WTC11 (cell line): ENCODE data around the gene A1BG.

Source experiments
- CBFB ChIP-seq: sonication (generic); formaldehyde crosslinking; IDR thresholded peaks from 2 replicates; pipeline ENCODE4 v1.8.1; 2022; ENCODE audit warnings: mild to moderate bottlenecking, low read depth, missing genetic modification reagents
- EMX1 ChIP-seq: fragments of 250-450 bp; sonication (Bioruptor Pico); IDR thresholded peaks from 2 replicates; pipeline ENCODE4 v1.8.0; 2021; ENCODE audit warnings: mild to moderate bottlenecking
- GRHL2 ChIP-seq: fragments of 250-450 bp; sonication (Bioruptor Pico); IDR thresholded peaks from 2 replicates; pipeline ENCODE4 v1.8.0; 2022; ENCODE audit warnings: mild to moderate bottlenecking, moderate library complexity; ENCODE audit not compliant: insufficient replicate concordance, severe bottlenecking
- NR3C1 ChIP-seq: sonication (generic); formaldehyde crosslinking; conservative IDR thresholded peaks from 2 replicates; pipeline ENCODE4 v1.8.1; 2023; ENCODE audit warnings: low read depth, mild to moderate bottlenecking, missing genetic modification reagents
- ZNF232 ChIP-seq: sonication (generic); formaldehyde crosslinking; IDR thresholded peaks from 2 replicates; pipeline ENCODE4 v1.8.0; 2022; ENCODE audit warnings: mild to moderate bottlenecking, missing genetic modification reagents
- ZNF671 ChIP-seq: fragments of 250-450 bp; sonication (Bioruptor Pico); IDR thresholded peaks from 2 replicates; pipeline ENCODE4 v1.8.0; 2021; ENCODE audit warnings: mild to moderate bottlenecking
- TF ChIP-seq, protein P1 (sequence below): fragments of 200-600 bp; IDR thresholded peaks from 2 replicates; pipeline ENCODE4 v1.8.0; 2022; ENCODE audit warnings: antibody characterized with exemption
- TF ChIP-seq, protein P2 (sequence below): sonication (generic); formaldehyde crosslinking; IDR thresholded peaks from 2 replicates; pipeline ENCODE4 v1.8.1; 2022; ENCODE audit warnings: low read depth, missing genetic modification reagents, borderline replicate concordance
- TF ChIP-seq, protein P3 (sequence below): sonication (generic); formaldehyde crosslinking; IDR thresholded peaks from 2 replicates; pipeline ENCODE4 v1.8.1; 2023; ENCODE audit warnings: mild to moderate bottlenecking, missing genetic modification reagents
- TF ChIP-seq, protein P4 (sequence below): sonication (generic); formaldehyde crosslinking; IDR thresholded peaks from 2 replicates; pipeline ENCODE4 v1.8.0; 2022; ENCODE audit warnings: mild to moderate bottlenecking, missing genetic modification reagents
- TF ChIP-seq, protein P5 (sequence below): sonication (generic); formaldehyde crosslinking; IDR thresholded peaks from 2 replicates; pipeline ENCODE4 v1.8.0; 2022; ENCODE audit warnings: missing genetic modification reagents
- TF ChIP-seq, protein P6 (sequence below): sonication (generic); formaldehyde crosslinking; IDR thresholded peaks from 2 replicates; pipeline ENCODE4 v1.8.1; 2023; ENCODE audit warnings: mild to moderate bottlenecking, missing genetic modification reagents, moderate library complexity
- TF ChIP-seq, protein P7 (sequence below): sonication (generic); formaldehyde crosslinking; IDR thresholded peaks from 2 replicates; pipeline ENCODE4 v1.8.1; 2022; ENCODE audit warnings: low read depth, mild to moderate bottlenecking, moderate library complexity, missing genetic modification reagents, borderline replicate concordance
- TF ChIP-seq, protein P8 (sequence below): fragments of 250-450 bp; sonication (Bioruptor Pico); IDR thresholded peaks from 2 replicates; pipeline ENCODE4 v1.9.0; 2021; ENCODE audit warnings: moderate library complexity, mild to moderate bottlenecking, inconsistent platforms, borderline replicate concordance

DNA sequence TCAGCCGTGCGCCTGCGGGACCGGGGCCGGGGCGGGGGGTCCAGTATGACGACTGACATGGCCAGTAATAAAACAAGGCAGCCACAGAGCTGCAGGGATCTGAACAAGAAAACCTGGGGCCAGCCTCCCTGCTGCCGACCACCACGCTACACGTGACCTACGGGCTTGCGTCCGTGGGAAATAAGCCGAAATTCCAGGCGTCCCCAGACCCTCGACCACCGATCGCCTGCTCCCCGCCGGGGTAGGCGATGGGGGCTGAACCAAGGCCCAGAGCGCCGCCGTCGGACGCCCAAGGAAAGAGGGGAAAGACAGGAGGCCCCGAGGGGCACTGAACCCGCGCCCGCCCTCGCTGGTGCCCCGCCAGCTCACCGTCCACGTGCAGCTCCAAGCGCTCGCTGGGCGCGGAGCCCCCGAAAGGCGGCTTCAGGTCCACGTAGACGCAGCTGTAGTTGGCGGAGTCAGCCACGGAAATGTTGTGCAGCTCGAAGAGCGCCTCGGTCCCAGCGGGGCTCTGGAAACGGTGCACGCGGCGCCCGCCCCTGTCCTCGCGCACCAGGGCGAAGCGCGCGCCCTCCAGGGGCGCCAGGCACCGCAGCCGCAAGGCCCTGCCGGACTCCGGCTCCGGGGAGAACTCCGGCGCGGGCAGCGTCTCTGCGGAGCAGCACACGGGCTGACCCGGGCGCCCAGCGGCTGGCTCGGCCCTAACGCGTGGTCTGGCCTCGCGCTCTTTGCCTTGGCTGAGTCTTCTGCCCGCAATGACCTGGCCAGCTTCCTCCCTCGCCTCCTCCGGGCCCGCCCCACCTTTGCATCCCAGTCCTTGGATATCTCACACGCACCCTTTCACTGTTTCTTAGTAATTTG lies 3.1 kb downstream of the A1BG start:
- TF ChIP-seq, protein P1, sequence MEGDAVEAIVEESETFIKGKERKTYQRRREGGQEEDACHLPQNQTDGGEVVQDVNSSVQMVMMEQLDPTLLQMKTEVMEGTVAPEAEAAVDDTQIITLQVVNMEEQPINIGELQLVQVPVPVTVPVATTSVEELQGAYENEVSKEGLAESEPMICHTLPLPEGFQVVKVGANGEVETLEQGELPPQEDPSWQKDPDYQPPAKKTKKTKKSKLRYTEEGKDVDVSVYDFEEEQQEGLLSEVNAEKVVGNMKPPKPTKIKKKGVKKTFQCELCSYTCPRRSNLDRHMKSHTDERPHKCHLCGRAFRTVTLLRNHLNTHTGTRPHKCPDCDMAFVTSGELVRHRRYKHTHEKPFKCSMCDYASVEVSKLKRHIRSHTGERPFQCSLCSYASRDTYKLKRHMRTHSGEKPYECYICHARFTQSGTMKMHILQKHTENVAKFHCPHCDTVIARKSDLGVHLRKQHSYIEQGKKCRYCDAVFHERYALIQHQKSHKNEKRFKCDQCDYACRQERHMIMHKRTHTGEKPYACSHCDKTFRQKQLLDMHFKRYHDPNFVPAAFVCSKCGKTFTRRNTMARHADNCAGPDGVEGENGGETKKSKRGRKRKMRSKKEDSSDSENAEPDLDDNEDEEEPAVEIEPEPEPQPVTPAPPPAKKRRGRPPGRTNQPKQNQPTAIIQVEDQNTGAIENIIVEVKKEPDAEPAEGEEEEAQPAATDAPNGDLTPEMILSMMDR: no peak
- TF ChIP-seq, protein P2, sequence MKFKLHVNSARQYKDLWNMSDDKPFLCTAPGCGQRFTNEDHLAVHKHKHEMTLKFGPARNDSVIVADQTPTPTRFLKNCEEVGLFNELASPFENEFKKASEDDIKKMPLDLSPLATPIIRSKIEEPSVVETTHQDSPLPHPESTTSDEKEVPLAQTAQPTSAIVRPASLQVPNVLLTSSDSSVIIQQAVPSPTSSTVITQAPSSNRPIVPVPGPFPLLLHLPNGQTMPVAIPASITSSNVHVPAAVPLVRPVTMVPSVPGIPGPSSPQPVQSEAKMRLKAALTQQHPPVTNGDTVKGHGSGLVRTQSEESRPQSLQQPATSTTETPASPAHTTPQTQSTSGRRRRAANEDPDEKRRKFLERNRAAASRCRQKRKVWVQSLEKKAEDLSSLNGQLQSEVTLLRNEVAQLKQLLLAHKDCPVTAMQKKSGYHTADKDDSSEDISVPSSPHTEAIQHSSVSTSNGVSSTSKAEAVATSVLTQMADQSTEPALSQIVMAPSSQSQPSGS (CRISPR knock-in tag): no peak
- TF ChIP-seq, protein P3, sequence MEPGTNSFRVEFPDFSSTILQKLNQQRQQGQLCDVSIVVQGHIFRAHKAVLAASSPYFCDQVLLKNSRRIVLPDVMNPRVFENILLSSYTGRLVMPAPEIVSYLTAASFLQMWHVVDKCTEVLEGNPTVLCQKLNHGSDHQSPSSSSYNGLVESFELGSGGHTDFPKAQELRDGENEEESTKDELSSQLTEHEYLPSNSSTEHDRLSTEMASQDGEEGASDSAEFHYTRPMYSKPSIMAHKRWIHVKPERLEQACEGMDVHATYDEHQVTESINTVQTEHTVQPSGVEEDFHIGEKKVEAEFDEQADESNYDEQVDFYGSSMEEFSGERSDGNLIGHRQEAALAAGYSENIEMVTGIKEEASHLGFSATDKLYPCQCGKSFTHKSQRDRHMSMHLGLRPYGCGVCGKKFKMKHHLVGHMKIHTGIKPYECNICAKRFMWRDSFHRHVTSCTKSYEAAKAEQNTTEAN: no peak
- no peak for TF ChIP-seq ZNF671
- no peak for TF ChIP-seq CBFB (CRISPR knock-in tag)
- TF ChIP-seq EMX1 (CRISPR knock-in tag): no peak
- TF ChIP-seq, protein P4, sequence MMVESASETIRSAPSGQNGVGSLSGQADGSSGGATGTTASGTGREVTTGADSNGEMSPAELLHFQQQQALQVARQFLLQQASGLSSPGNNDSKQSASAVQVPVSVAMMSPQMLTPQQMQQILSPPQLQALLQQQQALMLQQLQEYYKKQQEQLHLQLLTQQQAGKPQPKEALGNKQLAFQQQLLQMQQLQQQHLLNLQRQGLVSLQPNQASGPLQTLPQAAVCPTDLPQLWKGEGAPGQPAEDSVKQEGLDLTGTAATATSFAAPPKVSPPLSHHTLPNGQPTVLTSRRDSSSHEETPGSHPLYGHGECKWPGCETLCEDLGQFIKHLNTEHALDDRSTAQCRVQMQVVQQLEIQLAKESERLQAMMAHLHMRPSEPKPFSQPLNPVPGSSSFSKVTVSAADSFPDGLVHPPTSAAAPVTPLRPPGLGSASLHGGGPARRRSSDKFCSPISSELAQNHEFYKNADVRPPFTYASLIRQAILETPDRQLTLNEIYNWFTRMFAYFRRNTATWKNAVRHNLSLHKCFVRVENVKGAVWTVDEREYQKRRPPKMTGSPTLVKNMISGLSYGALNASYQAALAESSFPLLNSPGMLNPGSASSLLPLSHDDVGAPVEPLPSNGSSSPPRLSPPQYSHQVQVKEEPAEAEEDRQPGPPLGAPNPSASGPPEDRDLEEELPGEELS (CRISPR knock-in tag): no peak
- TF ChIP-seq, protein P5, sequence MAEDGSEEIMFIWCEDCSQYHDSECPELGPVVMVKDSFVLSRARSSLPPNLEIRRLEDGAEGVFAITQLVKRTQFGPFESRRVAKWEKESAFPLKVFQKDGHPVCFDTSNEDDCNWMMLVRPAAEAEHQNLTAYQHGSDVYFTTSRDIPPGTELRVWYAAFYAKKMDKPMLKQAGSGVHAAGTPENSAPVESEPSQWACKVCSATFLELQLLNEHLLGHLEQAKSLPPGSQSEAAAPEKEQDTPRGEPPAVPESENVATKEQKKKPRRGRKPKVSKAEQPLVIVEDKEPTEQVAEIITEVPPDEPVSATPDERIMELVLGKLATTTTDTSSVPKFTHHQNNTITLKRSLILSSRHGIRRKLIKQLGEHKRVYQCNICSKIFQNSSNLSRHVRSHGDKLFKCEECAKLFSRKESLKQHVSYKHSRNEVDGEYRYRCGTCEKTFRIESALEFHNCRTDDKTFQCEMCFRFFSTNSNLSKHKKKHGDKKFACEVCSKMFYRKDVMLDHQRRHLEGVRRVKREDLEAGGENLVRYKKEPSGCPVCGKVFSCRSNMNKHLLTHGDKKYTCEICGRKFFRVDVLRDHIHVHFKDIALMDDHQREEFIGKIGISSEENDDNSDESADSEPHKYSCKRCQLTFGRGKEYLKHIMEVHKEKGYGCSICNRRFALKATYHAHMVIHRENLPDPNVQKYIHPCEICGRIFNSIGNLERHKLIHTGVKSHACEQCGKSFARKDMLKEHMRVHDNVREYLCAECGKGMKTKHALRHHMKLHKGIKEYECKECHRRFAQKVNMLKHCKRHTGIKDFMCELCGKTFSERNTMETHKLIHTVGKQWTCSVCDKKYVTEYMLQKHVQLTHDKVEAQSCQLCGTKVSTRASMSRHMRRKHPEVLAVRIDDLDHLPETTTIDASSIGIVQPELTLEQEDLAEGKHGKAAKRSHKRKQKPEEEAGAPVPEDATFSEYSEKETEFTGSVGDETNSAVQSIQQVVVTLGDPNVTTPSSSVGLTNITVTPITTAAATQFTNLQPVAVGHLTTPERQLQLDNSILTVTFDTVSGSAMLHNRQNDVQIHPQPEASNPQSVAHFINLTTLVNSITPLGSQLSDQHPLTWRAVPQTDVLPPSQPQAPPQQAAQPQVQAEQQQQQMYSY (CRISPR knock-in tag): no peak
- no peak for TF ChIP-seq ZNF232
- TF ChIP-seq, protein P6, sequence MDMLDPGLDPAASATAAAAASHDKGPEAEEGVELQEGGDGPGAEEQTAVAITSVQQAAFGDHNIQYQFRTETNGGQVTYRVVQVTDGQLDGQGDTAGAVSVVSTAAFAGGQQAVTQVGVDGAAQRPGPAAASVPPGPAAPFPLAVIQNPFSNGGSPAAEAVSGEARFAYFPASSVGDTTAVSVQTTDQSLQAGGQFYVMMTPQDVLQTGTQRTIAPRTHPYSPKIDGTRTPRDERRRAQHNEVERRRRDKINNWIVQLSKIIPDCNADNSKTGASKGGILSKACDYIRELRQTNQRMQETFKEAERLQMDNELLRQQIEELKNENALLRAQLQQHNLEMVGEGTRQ (CRISPR knock-in tag): no peak
- no peak for TF ChIP-seq NR3C1
- no peak for TF ChIP-seq GRHL2
- TF ChIP-seq, protein P7, sequence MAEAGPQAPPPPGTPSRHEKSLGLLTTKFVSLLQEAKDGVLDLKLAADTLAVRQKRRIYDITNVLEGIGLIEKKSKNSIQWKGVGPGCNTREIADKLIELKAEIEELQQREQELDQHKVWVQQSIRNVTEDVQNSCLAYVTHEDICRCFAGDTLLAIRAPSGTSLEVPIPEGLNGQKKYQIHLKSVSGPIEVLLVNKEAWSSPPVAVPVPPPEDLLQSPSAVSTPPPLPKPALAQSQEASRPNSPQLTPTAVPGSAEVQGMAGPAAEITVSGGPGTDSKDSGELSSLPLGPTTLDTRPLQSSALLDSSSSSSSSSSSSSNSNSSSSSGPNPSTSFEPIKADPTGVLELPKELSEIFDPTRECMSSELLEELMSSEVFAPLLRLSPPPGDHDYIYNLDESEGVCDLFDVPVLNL (CRISPR knock-in tag): no peak
- TF ChIP-seq, protein P8, sequence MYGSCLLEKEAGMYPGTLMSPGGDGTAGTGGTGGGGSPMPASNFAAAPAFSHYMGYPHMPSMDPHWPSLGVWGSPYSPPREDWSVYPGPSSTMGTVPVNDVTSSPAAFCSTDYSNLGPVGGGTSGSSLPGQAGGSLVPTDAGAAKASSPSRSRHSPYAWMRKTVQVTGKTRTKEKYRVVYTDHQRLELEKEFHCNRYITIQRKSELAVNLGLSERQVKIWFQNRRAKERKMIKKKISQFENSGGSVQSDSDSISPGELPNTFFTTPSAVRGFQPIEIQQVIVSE (CRISPR knock-in tag): no peak
